Endothelial cell (in vitro differentiated cells): ENCODE data around the gene EDNRA. TPM values are rescaled to one million over a fixed set of nuclear protein-coding genes. Genes with fewer than 3 reads are reported as not detected.

Source experiments
- DNase-seq: peaks from one replicate; pipeline ENCODE4 v3.0.0; 2021; ENCODE audit warnings: low spot score
- H3K27ac Mint-ChIP-seq: one replicate; pipeline ENCODE4 v1.8.0; 2021; ENCODE audit warnings: mixed read lengths, inconsistent platforms; ENCODE audit not compliant: unreplicated experiment
- H3K27me3 Mint-ChIP-seq: one replicate; pipeline ENCODE4 v1.8.0; 2021; ENCODE audit warnings: mild to moderate bottlenecking, moderate library complexity, mixed read lengths, inconsistent platforms; ENCODE audit not compliant: unreplicated experiment
- H3K36me3 Mint-ChIP-seq: one replicate; pipeline ENCODE4 v1.8.0; 2021; ENCODE audit warnings: mild to moderate bottlenecking, low read depth, mixed read lengths, inconsistent platforms; ENCODE audit not compliant: unreplicated experiment
- H3K4me1 Mint-ChIP-seq: one replicate; pipeline ENCODE4 v1.8.0; 2021; ENCODE audit warnings: mild to moderate bottlenecking, mixed read lengths, inconsistent platforms; ENCODE audit not compliant: unreplicated experiment
- H3K4me3 Mint-ChIP-seq: one replicate; pipeline ENCODE4 v1.8.0; 2021; ENCODE audit warnings: mild to moderate bottlenecking, mixed read lengths, inconsistent platforms; ENCODE audit not compliant: unreplicated experiment
- H3K9me3 Mint-ChIP-seq: one replicate; pipeline ENCODE4 v1.8.0; 2021; ENCODE audit warnings: mixed read lengths, inconsistent platforms; ENCODE audit not compliant: unreplicated experiment
- total RNA-seq: library from RNA; stranded (reverse); fragmentation: NEBNext Ultra II Directional; extraction: Animal tissue kit (Norgen Biotek cat#: 25700); gene quantifications from one replicate; pipeline ENCODE4 v1.2.1, GENCODE V29; 2021; ENCODE audit not compliant: unreplicated experiment
- TF ChIP-seq, protein P1 (sequence below): fragments of 200-600 bp; sonication (generic); IDR thresholded peaks from one replicate; pipeline ENCODE4 v1.5.0; 2021; ENCODE audit warnings: antibody characterized with exemption; ENCODE audit not compliant: unreplicated experiment

Gene EDNRA
- total RNA-seq, 1 donor from 2014 or later, result 0.23 TPM

DNA sequence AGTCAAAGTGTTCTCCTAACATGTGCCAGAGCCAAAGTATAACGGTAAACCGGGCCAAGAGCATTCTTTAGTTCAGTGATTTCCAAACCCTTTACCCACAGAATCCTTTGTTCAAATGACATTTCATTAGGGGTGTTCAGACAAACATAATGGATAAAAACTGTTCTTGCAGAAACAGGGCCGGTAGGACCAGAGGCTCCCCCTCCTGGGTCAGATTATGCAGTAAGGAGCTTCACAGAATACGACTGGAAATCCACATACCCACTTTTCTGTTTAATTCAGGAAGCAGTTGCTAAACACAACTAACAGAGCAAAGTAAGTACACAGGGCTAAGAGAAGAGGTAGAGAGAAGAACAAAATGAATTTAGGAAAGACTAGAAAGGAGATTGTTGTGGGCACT is 89.7 kb downstream of the EDNRA start:
- Mint-ChIP-seq H3K27me3 (no peaks in the 10 kb centered on the region), H3K36me3 (no peaks in the 10 kb centered on the region), H3K4me3 (no peak overlapping the region), H3K4me1 (peaks cover 3% of the 10 kb centered on the region), H3K27ac (no peak overlapping the region), H3K9me3 (no peaks in the 10 kb centered on the region)
- no peak for DNase-seq
- TF ChIP-seq, protein P1, sequence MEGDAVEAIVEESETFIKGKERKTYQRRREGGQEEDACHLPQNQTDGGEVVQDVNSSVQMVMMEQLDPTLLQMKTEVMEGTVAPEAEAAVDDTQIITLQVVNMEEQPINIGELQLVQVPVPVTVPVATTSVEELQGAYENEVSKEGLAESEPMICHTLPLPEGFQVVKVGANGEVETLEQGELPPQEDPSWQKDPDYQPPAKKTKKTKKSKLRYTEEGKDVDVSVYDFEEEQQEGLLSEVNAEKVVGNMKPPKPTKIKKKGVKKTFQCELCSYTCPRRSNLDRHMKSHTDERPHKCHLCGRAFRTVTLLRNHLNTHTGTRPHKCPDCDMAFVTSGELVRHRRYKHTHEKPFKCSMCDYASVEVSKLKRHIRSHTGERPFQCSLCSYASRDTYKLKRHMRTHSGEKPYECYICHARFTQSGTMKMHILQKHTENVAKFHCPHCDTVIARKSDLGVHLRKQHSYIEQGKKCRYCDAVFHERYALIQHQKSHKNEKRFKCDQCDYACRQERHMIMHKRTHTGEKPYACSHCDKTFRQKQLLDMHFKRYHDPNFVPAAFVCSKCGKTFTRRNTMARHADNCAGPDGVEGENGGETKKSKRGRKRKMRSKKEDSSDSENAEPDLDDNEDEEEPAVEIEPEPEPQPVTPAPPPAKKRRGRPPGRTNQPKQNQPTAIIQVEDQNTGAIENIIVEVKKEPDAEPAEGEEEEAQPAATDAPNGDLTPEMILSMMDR, result no peak

DNA sequence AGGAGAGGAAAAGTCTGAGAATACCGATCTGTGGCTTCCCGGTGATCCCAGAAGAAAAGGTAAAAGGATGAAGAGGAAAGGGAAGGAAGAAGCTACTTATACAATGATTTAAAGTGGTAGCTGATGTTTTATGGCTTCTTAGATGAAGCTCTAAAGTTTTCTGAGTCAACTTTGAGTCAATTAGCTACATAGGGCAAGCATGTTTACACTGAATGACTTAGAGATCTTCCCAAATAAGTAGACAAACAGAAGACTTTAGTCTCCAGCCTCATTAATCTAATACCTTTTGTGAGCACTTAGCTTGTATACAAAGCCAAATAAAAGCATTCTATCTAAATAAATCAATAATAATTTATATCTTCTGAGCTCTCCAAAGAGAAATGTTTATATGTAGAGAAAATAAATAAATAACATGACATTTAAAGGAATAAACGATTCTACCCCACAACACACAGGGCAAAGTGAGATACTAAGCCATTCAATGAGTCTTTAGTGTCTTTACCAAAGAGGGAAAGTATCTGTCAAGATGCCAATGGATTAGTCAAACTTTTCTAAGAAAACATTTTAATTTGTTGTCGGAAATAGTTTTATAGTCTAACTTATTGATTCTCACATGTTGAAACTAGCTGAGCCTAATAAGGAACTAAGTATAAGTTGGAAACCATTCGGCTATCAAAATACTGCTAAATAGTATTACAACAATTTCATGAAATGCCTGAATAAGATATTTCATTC is 90.3 kb downstream of the EDNRA start:
- no peak overlapping the region for H3K27ac Mint-ChIP-seq
- H3K9me3 Mint-ChIP-seq, result no peaks in the 10 kb centered on the region
- DNase-seq, result no peak
- TF ChIP-seq, protein P1, result no peak
- H3K27me3 Mint-ChIP-seq, result no peaks in the 10 kb centered on the region
- no peaks in the 10 kb centered on the region for H3K36me3 Mint-ChIP-seq
- no peak overlapping the region for H3K4me3 Mint-ChIP-seq
- H3K4me1 Mint-ChIP-seq, result peaks cover 3% of the 10 kb centered on the region

DNA sequence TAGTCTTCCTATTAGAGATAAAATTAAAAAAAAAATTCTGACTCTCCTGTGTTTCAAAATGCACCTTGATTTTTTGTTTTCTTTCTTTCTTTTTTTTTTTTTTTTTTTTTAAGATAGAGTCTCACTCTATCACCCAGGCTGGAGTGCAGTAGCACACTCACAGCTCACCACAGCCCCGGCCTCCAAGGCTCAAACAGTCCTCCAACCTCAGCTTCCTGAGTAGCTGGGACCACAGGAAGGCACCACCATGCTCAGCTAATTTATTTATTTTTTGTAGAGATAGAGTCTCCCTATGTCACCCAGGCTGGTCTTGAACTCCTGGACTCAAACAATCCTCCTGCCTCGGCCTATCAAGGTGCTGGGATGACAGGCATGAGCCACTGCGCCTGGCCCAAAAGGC is 95.2 kb downstream of the EDNRA start:
- TF ChIP-seq, protein P1, result no peak
- Mint-ChIP-seq H3K27me3 (no peaks in the 10 kb centered on the region), H3K4me1 (peaks cover 8% of the 10 kb centered on the region), H3K4me3 (no peak overlapping the region), H3K9me3 (no peaks in the 10 kb centered on the region), H3K27ac (no peak overlapping the region), H3K36me3 (no peaks in the 10 kb centered on the region)
- no peak for DNase-seq

DNA sequence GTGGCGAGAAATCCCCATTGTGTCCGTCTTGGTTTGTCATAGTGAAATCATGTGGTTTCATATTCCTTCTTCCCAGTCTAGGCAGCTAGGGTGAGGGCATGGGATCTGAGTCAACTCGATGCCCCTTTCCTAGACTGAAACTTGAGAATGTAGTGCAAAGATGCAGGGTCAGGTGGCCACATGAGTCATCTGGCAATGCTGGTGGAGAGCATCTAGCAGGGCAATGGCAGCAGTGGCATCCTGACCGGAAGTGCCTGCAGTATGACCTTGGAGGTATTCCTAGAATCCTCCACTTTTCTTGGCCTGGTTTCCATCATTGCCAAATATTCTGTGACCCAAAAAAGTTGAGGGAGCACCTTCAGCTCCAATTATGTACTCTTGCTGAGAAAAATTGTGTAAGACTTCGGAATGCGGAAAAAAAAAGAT is 97.2 kb downstream of the EDNRA start:
- TF ChIP-seq, protein P1, result no peak
- no peaks in the 10 kb centered on the region for H3K36me3 Mint-ChIP-seq
- no peak overlapping the region for H3K27ac Mint-ChIP-seq
- no peak for DNase-seq
- H3K27me3 Mint-ChIP-seq, result no peaks in the 10 kb centered on the region
- H3K4me3 Mint-ChIP-seq, result no peak overlapping the region
- peaks cover 8% of the 10 kb centered on the region for H3K4me1 Mint-ChIP-seq
- H3K9me3 Mint-ChIP-seq, result no peaks in the 10 kb centered on the region

DNA sequence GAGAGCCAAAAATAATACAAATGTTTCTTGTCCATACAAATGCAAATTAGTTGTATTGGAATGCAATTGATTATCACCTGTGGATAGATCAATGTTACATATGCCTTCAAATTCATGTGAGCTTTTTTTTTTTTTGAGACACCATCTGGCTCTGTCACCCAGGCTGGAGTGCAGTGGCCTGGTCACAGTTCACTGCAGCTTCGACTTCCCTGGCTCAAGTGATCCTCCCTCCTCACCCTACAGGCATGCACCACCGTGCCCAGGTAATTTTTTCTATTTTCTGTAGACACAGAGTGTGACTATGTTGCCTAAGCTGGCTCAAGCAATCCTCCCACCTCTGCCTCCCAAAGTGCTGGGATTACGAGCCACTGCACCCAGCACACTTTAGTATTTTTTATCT is 97.7 kb downstream of the EDNRA start:
- Mint-ChIP-seq H3K27me3 (no peaks in the 10 kb centered on the region), H3K27ac (no peak overlapping the region), H3K36me3 (no peaks in the 10 kb centered on the region), H3K4me3 (no peak overlapping the region), H3K9me3 (no peaks in the 10 kb centered on the region), H3K4me1 (peaks cover 8% of the 10 kb centered on the region)
- TF ChIP-seq, protein P1, result no peak
- DNase-seq, result no peak
